T-helper 1 cell treated with Interleukin-12 subunit alpha and Interleukin-12 subunit beta and Interleukin-4 antibody, amounts not matched to agents 30 μg/mL and 1 μg/mL, for 36 hours (primary cell): ENCODE data around the gene GRID2.

Experiments
- H3K27ac Mint-ChIP-seq: one replicate; pipeline ENCODE4 v1.8.0; 2021; ENCODE audit warnings: mild to moderate bottlenecking, mixed read lengths
- H3K27me3 Mint-ChIP-seq: one replicate; pipeline ENCODE4 v1.8.0; 2021; ENCODE audit warnings: low read depth, mixed read lengths
- H3K36me3 Mint-ChIP-seq: one replicate; pipeline ENCODE4 v1.8.0; 2021; ENCODE audit warnings: low read depth, mixed read lengths
- H3K4me1 Mint-ChIP-seq: one replicate; pipeline ENCODE4 v1.8.0; 2021; ENCODE audit warnings: low read depth, mixed read lengths
- H3K4me3 Mint-ChIP-seq: one replicate; pipeline ENCODE4 v1.8.0; 2021; ENCODE audit warnings: mild to moderate bottlenecking, moderate library complexity, mixed read lengths
- H3K9me3 Mint-ChIP-seq: one replicate; pipeline ENCODE4 v1.8.0; 2021; ENCODE audit warnings: mixed read lengths

GRID2 gene

GRCh38 chr4:92600638-92601037 lies 296.9 kb downstream of the GRID2 start:
- Mint-ChIP-seq H3K36me3 (no peaks in the 10 kb centered on the region), H3K4me1 (no peaks in the 10 kb centered on the region), H3K4me3 (no peak overlapping the region), H3K9me3 (peaks cover 14% of the 10 kb centered on the region), H3K27ac (no peak overlapping the region), H3K27me3 (no peaks in the 10 kb centered on the region)

GRCh38 chr4:92606227-92606626 lies 302.5 kb downstream of the GRID2 start:
- Mint-ChIP-seq H3K4me1 (no peaks in the 10 kb centered on the region), H3K9me3 (peaks cover 11% of the 10 kb centered on the region)

GRCh38 chr4:92615049-92615448 lies 311.3 kb downstream of the GRID2 start:
- H3K9me3 Mint-ChIP-seq: peaks cover 4% of the 10 kb centered on the region
- H3K4me3 Mint-ChIP-seq: no peak overlapping the region
- no peaks in the 10 kb centered on the region for H3K27me3 Mint-ChIP-seq
- no peaks in the 10 kb centered on the region for H3K36me3 Mint-ChIP-seq
- H3K27ac Mint-ChIP-seq: no peak overlapping the region
- H3K4me1 Mint-ChIP-seq: no peaks in the 10 kb centered on the region

More at GRCh38 chr4:92606227-92606626, 302.5 kb downstream of the GRID2 start:
- Mint-ChIP-seq H3K27ac (no peak overlapping the region), H3K27me3 (no peaks in the 10 kb centered on the region), H3K36me3 (no peaks in the 10 kb centered on the region), H3K4me3 (no peak overlapping the region)

GRCh38 chr4:92618968-92619367 lies 315.2 kb downstream of the GRID2 start:
- H3K36me3 Mint-ChIP-seq: no peaks in the 10 kb centered on the region
- H3K27me3 Mint-ChIP-seq: no peaks in the 10 kb centered on the region
- no peak overlapping the region for H3K27ac Mint-ChIP-seq
- H3K9me3 Mint-ChIP-seq: peaks cover 8% of the 10 kb centered on the region
- H3K4me3 Mint-ChIP-seq: no peak overlapping the region
- no peaks in the 10 kb centered on the region for H3K4me1 Mint-ChIP-seq

- Mint-ChIP-seq H3K27ac (no peak overlapping the region), H3K36me3 (no peaks in the 10 kb centered on the region), H3K4me1 (no peaks in the 10 kb centered on the region), H3K9me3 (peaks cover 9% of the 10 kb centered on the region), H3K27me3 (no peaks in the 10 kb centered on the region), H3K4me3 (no peak overlapping the region)
Observed at GRCh38 chr4:92629302-92629701, 325.5 kb downstream of the GRID2 start.

GRCh38 chr4:92634882-92635281 lies 331.1 kb downstream of the GRID2 start:
- Mint-ChIP-seq H3K4me3 (no peak overlapping the region), H3K27ac (no peak overlapping the region), H3K4me1 (no peaks in the 10 kb centered on the region), H3K27me3 (no peaks in the 10 kb centered on the region), H3K36me3 (no peaks in the 10 kb centered on the region), H3K9me3 (peaks cover 9% of the 10 kb centered on the region)

- H3K9me3 Mint-ChIP-seq: peaks cover 4% of the 10 kb centered on the region
- no peak overlapping the region for H3K4me3 Mint-ChIP-seq
- no peak overlapping the region for H3K27ac Mint-ChIP-seq
- no peaks in the 10 kb centered on the region for H3K4me1 Mint-ChIP-seq
- no peaks in the 10 kb centered on the region for H3K36me3 Mint-ChIP-seq
- no peaks in the 10 kb centered on the region for H3K27me3 Mint-ChIP-seq
Observed at GRCh38 chr4:92636038-92636806, 332.5 kb downstream of the GRID2 start.

- Mint-ChIP-seq H3K4me3 (no peak overlapping the region), H3K9me3 (no peaks in the 10 kb centered on the region), H3K36me3 (no peaks in the 10 kb centered on the region), H3K27ac (no peak overlapping the region), H3K4me1 (no peaks in the 10 kb centered on the region), H3K27me3 (no peaks in the 10 kb centered on the region)
Observed at GRCh38 chr4:92641409-92641808, 337.6 kb downstream of the GRID2 start.

- Mint-ChIP-seq H3K4me1 (no peaks in the 10 kb centered on the region), H3K36me3 (no peaks in the 10 kb centered on the region), H3K9me3 (no peaks in the 10 kb centered on the region), H3K27ac (no peak overlapping the region), H3K4me3 (no peak overlapping the region), H3K27me3 (no peaks in the 10 kb centered on the region)
Observed at GRCh38 chr4:92646826-92647225, 343.1 kb downstream of the GRID2 start.

GRCh38 chr4:92651536-92651935 lies 347.8 kb downstream of the GRID2 start:
- H3K4me3 Mint-ChIP-seq: no peak overlapping the region
- no peak overlapping the region for H3K27ac Mint-ChIP-seq
- H3K4me1 Mint-ChIP-seq: no peaks in the 10 kb centered on the region
- H3K27me3 Mint-ChIP-seq: no peaks in the 10 kb centered on the region
- H3K9me3 Mint-ChIP-seq: no peaks in the 10 kb centered on the region
- H3K36me3 Mint-ChIP-seq: no peaks in the 10 kb centered on the region

GRCh38 chr4:92654084-92654483 lies 350.3 kb downstream of the GRID2 start:
- no peaks in the 10 kb centered on the region for H3K4me1 Mint-ChIP-seq

GRCh38 chr4:92657695-92658094 lies 353.9 kb downstream of the GRID2 start:
- Mint-ChIP-seq H3K9me3 (no peaks in the 10 kb centered on the region), H3K4me1 (no peaks in the 10 kb centered on the region), H3K4me3 (no peak overlapping the region), H3K27me3 (no peaks in the 10 kb centered on the region), H3K27ac (no peak overlapping the region), H3K36me3 (no peaks in the 10 kb centered on the region)

More at GRCh38 chr4:92654084-92654483, 350.3 kb downstream of the GRID2 start:
- Mint-ChIP-seq H3K36me3 (no peaks in the 10 kb centered on the region), H3K9me3 (no peaks in the 10 kb centered on the region), H3K27ac (no peak overlapping the region), H3K27me3 (no peaks in the 10 kb centered on the region), H3K4me3 (no peak overlapping the region)

- Mint-ChIP-seq H3K27me3 (no peaks in the 10 kb centered on the region), H3K4me1 (no peaks in the 10 kb centered on the region), H3K9me3 (no peaks in the 10 kb centered on the region), H3K36me3 (no peaks in the 10 kb centered on the region), H3K27ac (no peak overlapping the region), H3K4me3 (no peak overlapping the region)
Observed at GRCh38 chr4:92658318-92658717, 354.6 kb downstream of the GRID2 start.

GRCh38 chr4:92677805-92678204 lies 374.0 kb downstream of the GRID2 start:
- no peaks in the 10 kb centered on the region for H3K4me1 Mint-ChIP-seq
- H3K4me3 Mint-ChIP-seq: no peak overlapping the region
- H3K27ac Mint-ChIP-seq: no peak overlapping the region
- H3K27me3 Mint-ChIP-seq: no peaks in the 10 kb centered on the region
- H3K36me3 Mint-ChIP-seq: no peaks in the 10 kb centered on the region
- peaks cover 7% of the 10 kb centered on the region for H3K9me3 Mint-ChIP-seq

- H3K27ac Mint-ChIP-seq: no peak overlapping the region
- H3K4me3 Mint-ChIP-seq: no peak overlapping the region
- no peaks in the 10 kb centered on the region for H3K36me3 Mint-ChIP-seq
- peaks cover 7% of the 10 kb centered on the region for H3K9me3 Mint-ChIP-seq
- no peaks in the 10 kb centered on the region for H3K27me3 Mint-ChIP-seq
- H3K4me1 Mint-ChIP-seq: no peaks in the 10 kb centered on the region
Observed at GRCh38 chr4:92678292-92678691, 374.5 kb downstream of the GRID2 start.
